Measurements from ENCODE around the gene RHD.
"Not testable (repeated sequence)": the region's sequence is repeated elsewhere in the genome, so short reads cannot be mapped to it uniquely, and the experiment has no call there.

DNA sequence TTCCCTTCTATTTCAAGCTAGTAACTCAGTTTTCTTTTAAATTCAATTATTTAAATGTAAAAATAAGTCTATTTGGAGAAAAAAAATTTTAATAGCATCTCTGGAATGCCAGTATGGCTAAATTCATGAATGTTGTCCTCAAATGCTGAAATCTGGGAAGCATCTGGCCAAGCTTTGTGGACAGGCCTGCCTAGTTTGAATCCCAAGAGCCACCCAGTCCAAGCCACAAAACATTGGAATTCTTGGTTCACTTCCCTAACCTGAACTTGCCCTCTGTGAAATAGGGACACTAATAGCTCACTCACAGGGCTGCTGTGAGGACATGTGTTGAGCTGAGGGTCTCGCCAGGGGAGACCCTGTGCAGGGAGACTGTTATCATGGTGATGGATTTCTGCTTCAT is 37.2 kb downstream of the RHD start:
- TF ChIP-seq CTCF (IDR thresholded peaks at IDR 0.05; ENCODE audit: insufficient read depth, low read length); POLR2AphosphoS5 (IDR thresholded peaks at IDR 0.05; ENCODE audit: low read depth): not testable (repeated sequence)
- TF ChIP-seq, protein P1, sequence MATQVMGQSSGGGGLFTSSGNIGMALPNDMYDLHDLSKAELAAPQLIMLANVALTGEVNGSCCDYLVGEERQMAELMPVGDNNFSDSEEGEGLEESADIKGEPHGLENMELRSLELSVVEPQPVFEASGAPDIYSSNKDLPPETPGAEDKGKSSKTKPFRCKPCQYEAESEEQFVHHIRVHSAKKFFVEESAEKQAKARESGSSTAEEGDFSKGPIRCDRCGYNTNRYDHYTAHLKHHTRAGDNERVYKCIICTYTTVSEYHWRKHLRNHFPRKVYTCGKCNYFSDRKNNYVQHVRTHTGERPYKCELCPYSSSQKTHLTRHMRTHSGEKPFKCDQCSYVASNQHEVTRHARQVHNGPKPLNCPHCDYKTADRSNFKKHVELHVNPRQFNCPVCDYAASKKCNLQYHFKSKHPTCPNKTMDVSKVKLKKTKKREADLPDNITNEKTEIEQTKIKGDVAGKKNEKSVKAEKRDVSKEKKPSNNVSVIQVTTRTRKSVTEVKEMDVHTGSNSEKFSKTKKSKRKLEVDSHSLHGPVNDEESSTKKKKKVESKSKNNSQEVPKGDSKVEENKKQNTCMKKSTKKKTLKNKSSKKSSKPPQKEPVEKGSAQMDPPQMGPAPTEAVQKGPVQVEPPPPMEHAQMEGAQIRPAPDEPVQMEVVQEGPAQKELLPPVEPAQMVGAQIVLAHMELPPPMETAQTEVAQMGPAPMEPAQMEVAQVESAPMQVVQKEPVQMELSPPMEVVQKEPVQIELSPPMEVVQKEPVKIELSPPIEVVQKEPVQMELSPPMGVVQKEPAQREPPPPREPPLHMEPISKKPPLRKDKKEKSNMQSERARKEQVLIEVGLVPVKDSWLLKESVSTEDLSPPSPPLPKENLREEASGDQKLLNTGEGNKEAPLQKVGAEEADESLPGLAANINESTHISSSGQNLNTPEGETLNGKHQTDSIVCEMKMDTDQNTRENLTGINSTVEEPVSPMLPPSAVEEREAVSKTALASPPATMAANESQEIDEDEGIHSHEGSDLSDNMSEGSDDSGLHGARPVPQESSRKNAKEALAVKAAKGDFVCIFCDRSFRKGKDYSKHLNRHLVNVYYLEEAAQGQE (IDR thresholded peaks at IDR 0.05; ENCODE audit: insufficient replicate concordance, low read depth) = not testable (repeated sequence)

Data from HL-60 (cell line).